HG03558 (cell line): ENCODE measurements around the gene CFHR4.
A peak's percentile ranks its signal among the peaks of the same experiment; 100 is the strongest.
"Not testable (repeated sequence)": the region's sequence is repeated elsewhere in the genome, so short reads cannot be mapped to it uniquely, and the experiment has no call there.

Experiments used
- ATAC-seq: cut with Tn5 transposase; IDR thresholded peaks from one replicate; pipeline ENCODE4 v1.9.1; 2021; ENCODE audit warnings: moderate number of reproducible peaks; ENCODE audit not compliant: unreplicated experiment; ENCODE audit errors: extremely low read depth

Gene CFHR4

GRCh38 chr1:196887515-196888239, at the start of gene CFHR4:
TSS of gene CFHR4 (plus strand) at chr1:196888052. CDS start at chr1:196888151, 99 bp downstream.
- peak; percentile 88 for ATAC-seq

DNA sequence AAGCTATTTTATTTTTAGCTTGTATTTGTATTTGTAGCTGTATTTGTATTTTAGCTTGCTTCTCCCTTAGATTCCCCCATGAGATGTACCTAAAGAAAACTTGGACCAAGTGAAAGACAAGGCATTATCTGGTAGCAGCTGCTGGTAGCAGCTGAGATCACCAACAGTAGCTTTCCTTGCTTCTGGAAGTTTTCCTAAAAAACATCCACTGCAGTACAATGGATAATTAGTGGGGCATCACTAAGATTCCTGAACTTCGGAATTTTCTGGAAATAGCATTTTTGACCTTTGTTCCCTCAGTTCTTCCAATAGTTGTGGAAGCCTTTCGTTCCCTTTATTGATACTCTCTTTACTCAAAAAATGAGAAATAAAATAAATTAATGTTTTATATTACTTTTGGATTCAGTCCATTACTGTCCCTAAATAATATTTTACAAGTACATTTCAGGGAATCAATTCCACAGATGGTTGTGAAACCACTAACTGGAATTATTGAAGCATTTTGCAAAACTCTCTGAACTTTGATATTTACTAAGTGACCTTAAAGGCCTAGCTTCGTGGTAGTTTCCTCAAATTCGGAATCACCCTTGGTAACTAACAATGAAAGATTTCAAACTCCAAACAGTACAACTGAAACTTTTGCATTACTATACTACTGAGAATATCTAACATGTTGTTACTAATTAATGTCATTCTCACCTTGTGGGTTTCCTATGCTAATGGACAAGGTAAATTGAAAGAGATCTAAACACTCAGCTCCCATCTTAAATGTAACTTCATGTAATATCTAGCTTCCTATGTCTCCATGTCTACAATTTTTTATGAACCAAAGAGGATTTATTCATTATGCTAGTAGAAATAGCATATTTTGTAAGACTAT, 38.0 kb upstream of the CFHR4 start:
- ATAC-seq: not testable (repeated sequence)

GRCh38 chr1:196856053-196856452, 31.8 kb upstream of the CFHR4 start:
- ATAC-seq: no peak

DNA sequence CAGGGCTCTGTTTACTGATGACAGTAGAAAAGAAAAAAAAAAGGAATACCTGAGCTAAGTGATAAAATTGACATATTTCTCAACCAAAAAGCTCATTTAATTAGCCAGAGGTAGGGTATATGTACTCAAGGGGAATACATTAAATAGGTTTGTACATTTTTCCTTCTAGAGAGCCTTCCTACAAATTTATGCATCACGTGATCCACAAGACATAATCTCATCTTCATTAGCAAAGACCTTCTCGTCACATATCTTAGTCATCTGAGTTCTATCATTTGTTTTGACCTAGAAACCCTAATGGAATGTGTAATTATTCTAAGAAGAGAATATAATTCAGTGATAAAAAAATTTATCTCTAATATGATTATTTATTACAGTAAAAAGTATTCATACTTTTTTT, 30.7 kb upstream of the CFHR4 start:
- ATAC-seq: no peak

DNA sequence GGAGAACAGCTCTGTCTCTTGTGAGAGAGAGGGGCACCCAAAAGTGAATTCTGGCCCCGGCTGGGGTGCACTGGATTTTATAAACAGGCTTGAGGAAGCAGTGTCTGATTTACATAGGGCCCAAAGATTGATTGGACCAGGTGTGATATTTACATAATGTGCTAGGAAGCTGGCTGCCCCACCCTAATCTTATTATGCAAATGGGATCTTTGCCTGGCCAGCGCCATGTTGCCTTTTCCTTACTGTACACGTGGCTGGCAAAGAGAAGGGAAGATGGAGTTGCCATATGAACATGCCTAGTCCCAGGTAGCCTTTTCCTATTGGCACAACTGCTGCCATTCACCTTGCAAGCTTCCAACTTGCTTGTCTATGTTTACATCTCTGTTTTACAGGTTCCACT, 29.0 kb upstream of the CFHR4 start:
- no peak for ATAC-seq

GRCh38 chr1:196860323-196860884, 27.4 kb upstream of the CFHR4 start:
- no peak for ATAC-seq

DNA sequence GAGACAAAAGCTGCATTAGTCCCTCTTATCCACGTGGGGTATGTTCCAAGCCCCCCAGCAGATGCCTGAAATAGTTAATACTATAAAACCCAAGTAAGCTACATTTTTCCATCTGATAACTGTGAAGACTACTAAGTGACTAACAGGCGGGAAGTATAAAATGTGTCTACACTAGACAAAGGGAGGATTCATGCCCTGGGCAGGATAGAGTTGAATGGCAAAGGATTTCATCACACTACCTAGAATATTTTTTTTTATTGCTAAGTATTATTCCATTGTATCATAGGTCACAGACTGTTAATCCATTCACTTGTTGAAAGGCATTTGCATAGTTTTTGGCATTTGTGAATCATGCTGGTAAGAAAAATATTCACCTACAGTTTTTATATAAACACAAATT, 26.4 kb upstream of the CFHR4 start:
- ATAC-seq: no peak

GRCh38 chr1:196866974-196867373, 20.9 kb upstream of the CFHR4 start:
- no peak for ATAC-seq

DNA sequence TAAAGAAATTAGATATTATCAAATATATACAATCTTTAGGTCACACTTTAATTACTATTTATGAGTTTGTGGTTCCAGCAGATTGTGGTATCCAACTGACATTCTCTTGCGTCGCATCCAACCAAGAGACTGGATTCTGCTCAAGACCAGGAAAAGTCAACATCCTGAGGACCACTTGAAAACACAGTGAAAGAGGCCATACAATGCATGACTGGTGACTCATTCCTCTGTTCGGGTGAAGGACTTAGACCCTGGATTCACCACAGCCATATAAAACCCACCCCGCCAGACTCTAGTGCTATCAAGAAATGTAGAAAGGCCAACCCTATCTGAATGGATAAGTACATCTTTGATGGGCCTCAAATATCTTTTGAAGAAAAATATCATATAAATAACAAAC, 14.5 kb upstream of the CFHR4 start:
- ATAC-seq: no peak

DNA sequence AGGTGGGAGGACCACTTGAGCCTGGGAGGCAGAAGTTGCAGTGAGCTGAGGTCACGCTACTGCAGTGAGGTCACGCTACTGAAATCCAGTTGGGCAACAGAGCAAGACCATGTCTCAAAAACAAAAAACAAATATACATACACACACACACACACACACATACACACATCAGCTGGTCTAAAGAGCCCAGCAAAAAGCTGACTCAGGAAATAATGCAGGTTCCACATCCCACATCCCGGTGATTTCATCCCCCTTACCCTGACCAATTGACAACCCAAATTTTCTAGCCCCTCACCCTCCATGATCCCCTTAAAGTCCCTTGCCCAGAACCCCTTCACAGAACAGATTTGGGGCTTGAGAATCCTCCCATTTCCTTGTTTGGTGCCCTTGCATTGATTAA, 11.9 kb upstream of the CFHR4 start:
- ATAC-seq: no peak

DNA sequence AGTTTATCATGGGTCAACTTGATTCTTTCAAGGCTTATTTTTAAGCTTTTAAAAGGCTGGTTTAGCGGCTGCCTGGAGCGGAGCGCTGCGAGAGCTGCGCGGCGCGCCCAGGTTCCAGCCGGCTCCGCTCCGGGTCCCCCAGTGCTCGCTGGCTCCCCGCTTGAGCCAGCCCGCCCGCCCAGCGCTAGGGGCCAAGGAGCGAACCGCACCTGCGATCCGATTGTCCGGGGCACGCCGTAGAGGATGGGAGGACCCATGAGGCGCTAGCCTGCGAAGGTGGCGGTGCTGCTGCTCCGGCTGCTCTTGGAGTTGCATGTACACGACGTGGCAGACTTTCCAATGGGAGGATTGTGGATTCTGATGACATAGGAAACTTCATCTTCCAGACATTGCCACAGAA, 9.9 kb upstream of the CFHR4 start:
- no peak for ATAC-seq

- not testable (repeated sequence) for ATAC-seq
Observed at GRCh38 chr1:196886560-196886959, 1.3 kb upstream of the CFHR4 start.

- ATAC-seq: no peak
Observed at GRCh38 chr1:196890668-196891067, 2.8 kb downstream of the CFHR4 start.

- no peak for ATAC-seq
Observed at GRCh38 chr1:196891251-196891650, 3.4 kb downstream of the CFHR4 start.

DNA sequence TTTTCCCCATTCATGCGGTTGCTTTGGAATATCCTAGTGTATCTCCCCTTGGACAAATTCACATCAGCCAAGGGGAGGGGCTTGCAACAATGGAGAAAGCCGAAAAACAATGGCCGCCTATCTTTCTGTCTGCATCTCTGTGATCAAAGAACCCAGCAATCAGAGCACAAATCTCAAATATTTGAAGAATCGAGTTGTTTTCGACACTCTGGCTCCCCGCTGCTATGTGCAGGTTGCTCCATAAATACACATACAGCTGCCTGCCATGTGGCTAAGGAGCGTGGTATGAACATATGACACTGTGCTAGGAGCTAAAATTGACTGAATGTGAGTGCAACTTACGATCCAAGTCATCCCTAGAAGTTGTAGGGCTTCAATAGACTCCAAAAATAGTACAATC, 8.5 kb downstream of the CFHR4 start:
- no peak for ATAC-seq

- ATAC-seq: no peak
Observed at GRCh38 chr1:196897158-196897828, 9.4 kb downstream of the CFHR4 start.

DNA sequence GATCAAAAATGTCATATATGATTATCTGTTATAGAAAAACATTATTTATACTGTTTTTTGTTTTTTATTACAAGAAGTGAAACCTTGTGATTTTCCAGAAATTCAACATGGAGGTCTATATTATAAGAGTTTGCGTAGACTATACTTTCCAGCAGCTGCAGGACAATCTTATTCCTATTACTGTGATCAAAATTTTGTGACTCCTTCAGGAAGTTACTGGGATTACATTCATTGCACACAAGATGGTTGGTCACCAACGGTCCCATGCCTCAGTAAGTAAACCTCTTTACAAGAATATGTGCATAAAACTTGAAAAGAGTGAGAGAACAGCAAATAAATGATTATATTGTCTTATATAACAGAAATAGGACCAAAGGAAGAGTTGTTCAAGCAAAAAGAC, 14.5 kb downstream of the CFHR4 start:
- ATAC-seq: no peak

DNA sequence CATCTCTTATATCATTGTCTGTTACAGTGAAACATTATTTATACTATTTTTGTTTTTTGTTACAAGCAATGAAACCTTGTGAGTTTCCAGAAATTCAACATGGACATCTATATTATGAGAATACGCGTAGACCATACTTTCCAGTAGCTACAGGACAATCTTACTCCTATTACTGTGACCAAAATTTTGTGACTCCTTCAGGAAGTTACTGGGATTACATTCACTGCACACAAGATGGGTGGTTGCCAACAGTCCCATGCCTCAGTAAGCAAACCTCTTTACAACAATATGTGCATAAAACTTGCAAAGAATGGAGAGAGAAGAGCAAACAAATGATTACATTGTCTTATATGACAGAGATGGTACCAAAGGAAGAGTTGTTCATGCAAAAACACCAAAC, 22.4 kb downstream of the CFHR4 start:
- ATAC-seq: no peak

DNA sequence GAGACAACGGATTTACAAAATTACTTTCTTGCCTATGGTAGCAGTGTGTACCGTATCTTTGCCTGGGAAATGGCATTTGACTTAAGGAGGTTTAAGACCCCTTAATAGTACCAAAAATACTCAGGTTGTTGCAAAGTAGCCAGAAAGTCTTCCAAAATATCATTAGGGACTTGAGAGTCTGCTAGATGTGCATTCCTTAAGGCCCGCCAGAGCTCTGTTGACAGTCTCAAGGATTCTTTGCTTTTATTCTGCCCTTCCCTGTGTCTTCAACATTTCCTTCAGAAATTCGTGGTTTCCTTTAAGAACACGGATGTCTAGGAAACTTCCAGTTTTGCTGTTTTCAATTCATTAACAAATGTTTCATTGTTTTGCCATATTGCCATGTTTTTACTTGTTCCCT, 24.4 kb downstream of the CFHR4 start:
- ATAC-seq: not testable (repeated sequence)

GRCh38 chr1:196926839-196927238, 39.0 kb downstream of the CFHR4 start:
- not testable (repeated sequence) for ATAC-seq

GRCh38 chr1:196932853-196933252, 45.0 kb downstream of the CFHR4 start:
- ATAC-seq: not testable (repeated sequence)
